IMR-90 (cell line): Measurements from ENCODE around the gene SAMD10. TPM values are rescaled to one million over a fixed set of nuclear protein-coding genes. Genes with fewer than 3 reads are reported as not detected.
A peak's percentile ranks its signal among the peaks of the same experiment; 100 is the strongest.

Experiments used
- ATAC-seq: fragments of 200-7000 bp; cut with Tn5 transposase; 2 replicates; pipeline ENCODE4 v1.9.1; 2020; ENCODE audit warnings: low read depth, mild to moderate bottlenecking, moderate library complexity
- Bru-seq: library from RNA; stranded (reverse); fragments of 400-500 nt; gene quantifications from one replicate; lab custom pipeline; 2021; lab: Mats Ljungman, UMichigan
- BruChase-seq, 2 experiments: library from RNA; stranded (reverse); fragments of 400-500 nt; gene quantifications; one replicate each; lab custom pipeline; 2021; lab: Mats Ljungman, UMichigan
- BruUV-seq: library from RNA; stranded (reverse); fragments of 400-500 nt; replicated peaks from 2 replicates; lab custom pipeline; 2021; lab: Mats Ljungman, UMichigan
- CTCF ChIA-PET: fragments of 300-600 bp; formaldehyde crosslinking; extraction: SDS; loops from one replicate; lab custom pipeline; 2021; ENCODE audit warnings: antibody characterized with exemption; lab: Yijun Ruan, JAX
- POLR2A ChIA-PET: fragments of 300-600 bp; sonication (Branson Sonifier 250); formaldehyde crosslinking; loops from one replicate; lab custom pipeline; 2022; ENCODE audit warnings: antibody characterized with exemption; ENCODE audit not compliant: unreplicated experiment; lab: Charles Lee
- DNase-seq: peaks from one replicate; pipeline ENCODE4 v3.0.0; 2013
- H2AFZ ChIP-seq: replicated peaks from 2 replicates; pipeline ENCODE3; 2013; ENCODE audit warnings: low read length, mild to moderate bottlenecking; ENCODE audit not compliant: poor library complexity
- H2AK5ac ChIP-seq: 2 replicates; pipeline ENCODE4 v1.6.1; 2013; ENCODE audit warnings: low read depth, low read length, inconsistent platforms
- H2AK9ac ChIP-seq: replicated peaks from 2 replicates; pipeline ENCODE3; 2013; ENCODE audit warnings: mild to moderate bottlenecking, low read depth, low read length, moderate library complexity; ENCODE audit not compliant: poor library complexity
- H2BK120ac ChIP-seq: 2 replicates; pipeline ENCODE4 v1.6.1; 2013; ENCODE audit warnings: low read depth, low read length, inconsistent platforms
- H2BK15ac ChIP-seq: 3 replicates; pipeline ENCODE4 v1.6.1; 2013; ENCODE audit warnings: low read depth, low read length, inconsistent platforms
- H2BK20ac ChIP-seq: 2 replicates; pipeline ENCODE4 v1.6.1; 2013; ENCODE audit warnings: low read depth, mild to moderate bottlenecking, inconsistent platforms, low read length, moderate library complexity
- H2BK5ac ChIP-seq: 2 replicates; pipeline ENCODE4 v1.6.1; 2013; ENCODE audit warnings: mild to moderate bottlenecking, low read depth, low read length, inconsistent platforms; ENCODE audit not compliant: poor library complexity, severe bottlenecking
- H3K14ac ChIP-seq: replicated peaks from 2 replicates; pipeline ENCODE4 v1.6.1; 2013; ENCODE audit warnings: low read depth, low read length, inconsistent platforms
- H3K18ac ChIP-seq: 2 replicates; pipeline ENCODE4 v1.6.1; 2013; ENCODE audit warnings: low read depth, low read length, control low read depth
- H3K23ac ChIP-seq: 2 replicates; pipeline ENCODE4 v1.6.1; 2013; ENCODE audit warnings: low read depth, low read length, inconsistent platforms
- H3K27ac ChIP-seq: 2 replicates; pipeline ENCODE4 v1.5.1; 2013; ENCODE audit warnings: mild to moderate bottlenecking, control low read depth, low read length; ENCODE audit not compliant: insufficient read depth
- H3K27me3 ChIP-seq: 2 replicates; pipeline ENCODE4 v1.6.1; 2013; ENCODE audit warnings: low read length; ENCODE audit not compliant: control insufficient read depth, insufficient read depth
- H3K36me3 ChIP-seq: 2 replicates; pipeline ENCODE4 v1.6.1; 2013; ENCODE audit warnings: low read length, mixed read lengths; ENCODE audit not compliant: control insufficient read depth, insufficient read depth
- H3K4ac ChIP-seq: 2 replicates; pipeline ENCODE4 v1.6.1; 2013; ENCODE audit warnings: low read depth, low read length, inconsistent platforms
- H3K4me1 ChIP-seq: 2 replicates; pipeline ENCODE4 v1.6.1; 2013; ENCODE audit warnings: low read length, mixed read lengths; ENCODE audit not compliant: control insufficient read depth, insufficient read depth
- H3K4me2 ChIP-seq: 2 replicates; pipeline ENCODE4 v1.6.1; 2013; ENCODE audit warnings: low read depth, mild to moderate bottlenecking, control low read depth, low read length, moderate library complexity
- H3K4me3 ChIP-seq: 2 replicates; pipeline ENCODE4 v1.5.1; 2013; ENCODE audit warnings: low read depth, mild to moderate bottlenecking, control low read depth, low read length, moderate library complexity; ENCODE audit not compliant: insufficient read depth
- H3K56ac ChIP-seq: 2 replicates; pipeline ENCODE4 v1.6.1; 2013; ENCODE audit warnings: low read length, inconsistent platforms; ENCODE audit not compliant: insufficient read depth; ENCODE audit errors: extremely low read depth
- H3K79me1 ChIP-seq, 2 experiments: 2 replicates each; pipeline ENCODE4 v1.6.1; 2013; ENCODE audit warnings: low read length in 2 of 2, inconsistent platforms in 1 of 2, low read depth in 1 of 2
- H3K9ac ChIP-seq: 2 replicates; pipeline ENCODE4 v1.6.1; 2013; ENCODE audit warnings: low read depth, low read length, control low read depth
- H3K9me1 ChIP-seq: 2 replicates; pipeline ENCODE4 v1.6.1; 2013; ENCODE audit warnings: low read length, inconsistent platforms; ENCODE audit not compliant: insufficient read depth
- H3K9me3 ChIP-seq: 2 replicates; pipeline ENCODE4 v1.6.1; 2013; ENCODE audit warnings: low read length; ENCODE audit not compliant: control insufficient read depth, insufficient read depth
- H4K20me1 ChIP-seq: 2 replicates; pipeline ENCODE4 v1.6.1; 2013; ENCODE audit warnings: low read length, inconsistent platforms; ENCODE audit not compliant: insufficient read depth
- H4K5ac ChIP-seq: 2 replicates; pipeline ENCODE4 v1.6.1; 2013; ENCODE audit warnings: mild to moderate bottlenecking, low read depth, low read length, control low read depth
- H4K8ac ChIP-seq, 2 experiments: 2 replicates each; pipeline ENCODE4 v1.6.1; 2013; ENCODE audit warnings: low read depth in 2 of 2, low read length in 2 of 2, control low read depth in 1 of 2, inconsistent platforms in 1 of 2
- H4K91ac ChIP-seq: 2 replicates; pipeline ENCODE4 v1.6.1; 2013; ENCODE audit warnings: low read depth, low read length, inconsistent platforms; ENCODE audit not compliant: insufficient read depth
- CEBPB ChIP-seq: IDR thresholded peaks from 2 replicates; pipeline ENCODE4 v1.6.1; 2012; ENCODE audit warnings: low read depth, low read length, improper control_type of control experiment
- CHD1 ChIP-seq: IDR thresholded peaks from 2 replicates; pipeline ENCODE4 v1.6.1; 2012; ENCODE audit warnings: low read depth, low read length, improper control_type of control experiment
- FOS ChIP-seq: fragments of 150-350 bp; IDR thresholded peaks from 2 replicates; pipeline ENCODE4 v1.6.1; 2016; ENCODE audit warnings: low read depth, low read length
- MAFK ChIP-seq: IDR thresholded peaks from 2 replicates; pipeline ENCODE4 v1.6.1; 2012; ENCODE audit warnings: low read depth, low read length, improper control_type of control experiment
- MAZ ChIP-seq: IDR thresholded peaks from 2 replicates; pipeline ENCODE4 v1.6.1; 2012; ENCODE audit warnings: low read depth, mild to moderate bottlenecking, low read length, improper control_type of control experiment, moderate library complexity, borderline replicate concordance
- NFE2L2 ChIP-seq: fragments of 150-350 bp; IDR thresholded peaks from 2 replicates; pipeline ENCODE4 v1.6.1; 2016; ENCODE audit warnings: low read depth, mild to moderate bottlenecking, low read length
- POLR2A ChIP-seq: IDR thresholded peaks from 2 replicates; pipeline ENCODE4 v1.6.1; 2012; ENCODE audit warnings: mild to moderate bottlenecking, low read depth, low read length
- RAD21 ChIP-seq: IDR thresholded peaks from 2 replicates; pipeline ENCODE4 v1.6.1; 2012; ENCODE audit warnings: low read length, improper control_type of control experiment
- RCOR1 ChIP-seq: IDR thresholded peaks from 2 replicates; pipeline ENCODE4 v1.6.1; 2012; ENCODE audit warnings: mild to moderate bottlenecking, low read length, improper control_type of control experiment; ENCODE audit not compliant: insufficient replicate concordance
- SMC3 ChIP-seq: fragments of 150-350 bp; IDR thresholded peaks from 2 replicates; pipeline ENCODE4 v1.6.1; 2016; ENCODE audit warnings: low read depth, mild to moderate bottlenecking, antibody characterized with exemption, low read length, moderate library complexity
- WGBS, 2 experiments: methylation state at CpG; one replicate each; pipeline versions ENCODE4 v1.1.5 to v1.1.7; 2013; ENCODE audit warnings: missing lambda C conversion rate in 2 of 2; ENCODE audit not compliant: insufficient read length in 1 of 2; ENCODE audit errors: extremely low coverage in 2 of 2; 5-methylcytosine and 5-hydroxymethylcytosine counted together
- dilution Hi-C: fragments of 300-500 bp; cut with HindIII; formaldehyde crosslinking; loops from one replicate; pipeline ENCODE4 v1.14.3; 2018; ENCODE audit warnings: low sequenced_read_pairs; ENCODE audit not compliant: unreplicated experiment
- in situ Hi-C: fragments of 300-500 bp; cut with MboI; formaldehyde crosslinking; loops from 3 replicates; pipeline ENCODE4 v1.14.3; 2019; ENCODE audit warnings: low sequenced_read_pairs, inconsistent platforms, mixed read lengths
- intact Hi-C: fragments of 100-400 bp; cut with micrococcal nuclease; formaldehyde crosslinking; loops from 2 replicates; pipeline ENCODE4 v1.10.0; 2022
- long read RNA-seq: library from polyadenylated mRNA; unstranded; transcript quantifications from one replicate; pipeline ENCODE4 v2.0.0, GENCODE V29; 2021; ENCODE audit not compliant: unreplicated experiment
- polyA plus RNA-seq, 3 experiments: library from polyadenylated mRNA; depleted of rRNA; stranded (reverse); fragments of >200 nt; gene quantifications; 2 replicates each; pipeline ENCODE4 v1.2.3, GENCODE V29; 2012; ENCODE audit warnings: low replicate concordance in 1 of 3
- total RNA-seq: library from RNA; depleted of rRNA; stranded (reverse); fragments of >200 nt; gene quantifications from 2 replicates; pipeline ENCODE4 v1.2.3, GENCODE V29; 2012; rRNA removed
- TF ChIP-seq, protein P1 (sequence below): fragments of 150-350 bp; IDR thresholded peaks from 2 replicates; pipeline ENCODE4 v1.6.1; 2016; ENCODE audit warnings: low read depth, mild to moderate bottlenecking, low read length, moderate library complexity, borderline replicate concordance
- TF ChIP-seq, protein P2 (sequence below): fragments of 150-350 bp; IDR thresholded peaks from 2 replicates; pipeline ENCODE4 v1.6.1; 2017; ENCODE audit warnings: mild to moderate bottlenecking, antibody characterized with exemption, low read length, low read depth

SAMD10 gene
- total RNA-seq (0.54 and 0.56 TPM in 2 replicates), polyA plus RNA-seq (2012; rRNA removed) (4.0 and 4.1 TPM in 2 replicates), Bru-seq, nascent RNA (percentile 28 among the genes with signal in this experiment), BruChase-seq, experiment 1, labeled RNA remaining after a 6-hour chase (percentile 41 among the genes with signal in this experiment), BruChase-seq, experiment 2, labeled RNA remaining after a 2-hour chase (percentile 29 among the genes with signal in this experiment)
- polyA plus RNA-seq (2012; cell fraction: cytosol; rRNA removed), result 3.9 and 4.6 TPM in 2 replicates
- polyA plus RNA-seq (2012; cell fraction: nucleus; rRNA removed; ENCODE audit: low replicate concordance), result 14.1 and 23.9 TPM in 2 replicates
- long read RNA-seq, partial matches to known transcripts, result 0 of 4 reads
- long read RNA-seq, other reads (novel, unspliced or antisense), result 2 of 4 reads

DNA sequence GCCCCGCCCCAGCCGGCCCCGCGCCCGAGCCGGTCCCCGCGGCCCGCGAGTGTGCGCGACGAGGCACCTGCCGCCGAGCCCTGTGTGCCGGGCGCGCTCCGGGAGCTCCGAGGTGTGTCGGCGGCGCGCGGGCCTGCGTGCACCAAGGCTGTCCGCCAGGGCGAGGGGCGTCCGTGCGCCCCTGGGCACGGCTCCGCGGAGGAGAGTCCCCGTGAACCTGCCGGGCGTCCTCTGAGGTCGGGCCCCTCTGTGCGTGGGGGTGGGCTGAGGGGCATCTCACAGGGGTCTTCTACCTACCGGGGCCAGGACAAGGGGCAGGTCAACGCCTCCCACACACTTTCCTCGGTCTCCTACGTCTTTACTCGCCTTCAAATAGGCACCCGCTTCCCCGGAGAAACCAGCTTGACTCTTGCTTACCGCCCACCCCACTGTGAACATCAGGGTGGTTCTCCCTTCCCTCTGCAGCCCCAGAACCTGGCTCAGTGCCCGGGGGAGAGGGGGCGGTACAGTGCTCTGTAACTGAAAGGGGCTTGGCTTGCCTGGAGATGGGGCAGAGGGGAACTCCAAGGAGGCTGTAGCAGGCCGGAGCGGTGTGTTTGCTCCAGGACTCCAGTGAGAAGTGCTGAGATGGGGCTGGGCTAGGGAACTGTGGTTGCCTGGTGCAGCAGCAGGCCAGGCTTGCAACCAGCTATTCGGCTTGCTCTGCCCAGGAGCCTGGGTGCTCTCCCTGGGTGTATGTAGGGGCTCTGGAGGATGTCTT is at the start of gene SAMD10:
Gene SAMD10 (minus strand): TSS at position 86 of the 760 bp plus-strand sequence. CDS start 175 bp downstream, outside the sequence.
- Histone ChIP-seq H2AK5ac (peak within 1 kb of the TSS; percentile 54), H4K91ac (peak within 1 kb of the TSS; percentile 76), H3K4me3 (peak within 1 kb of the TSS; percentile 42), H3K27me3 (no peaks in the 10 kb centered on the region), H3K9ac (peak within 1 kb of the TSS; percentile 18; the same call in 1 of the 2 replicates), H3K23ac (peak within 1 kb of the TSS; percentile 44; the same call in 1 of the 2 replicates), H2AFZ (peak within 1 kb of the TSS; percentile 100), H2BK120ac (peak within 1 kb of the TSS; percentile 19), H3K9me3 (no peaks in the 10 kb centered on the region), H2AK9ac (peak within 1 kb of the TSS; percentile 91), H3K4me2 (peak within 1 kb of the TSS; percentile 77), H3K79me1 (peaks cover 21 to 34% of the 10 kb centered on the region in 2 experiments), H2BK15ac (no peak within 1 kb of the TSS), H3K36me3 (peaks cover 7% of the 10 kb centered on the region), H4K8ac (peak within 1 kb of the TSS; percentile 91 to 94), H3K4ac (peak within 1 kb of the TSS; percentile 74), H3K14ac (peak within 1 kb of the TSS; percentile 22), H4K20me1 (peaks cover 10% of the 10 kb centered on the region; the same call in 1 of the 2 replicates), H2BK20ac (no peak within 1 kb of the TSS), H3K4me1 (peaks cover 31% of the 10 kb centered on the region), H4K5ac (peak within 1 kb of the TSS; percentile 91), H3K9me1 (peaks cover 20% of the 10 kb centered on the region), H3K18ac (no peak within 1 kb of the TSS), H3K56ac (no peak within 1 kb of the TSS), H3K27ac (no peak within 1 kb of the TSS; the same call in 1 of the 2 replicates), H2BK5ac (peak within 1 kb of the TSS; percentile 14)
- ChIA-PET CTCF (interaction anchor here (1.3 kb wide), 1 partner anchor 140 kb away, joined by 3 read pairs; no protein-coding TSS in a partner anchor), POLR2A (interaction anchor here (1.0 kb wide), 1 partner anchor 114 kb away, joined by 4 read pairs; the partner anchor contains the start of gene TPD52L2)
- intact Hi-C loops, result loop anchor here (1.0 to 2.0 kb wide), 2 partner anchors 77 to 141 kb away; no protein-coding TSS in a partner anchor
- 4% methylated on average over 18 of the region's 52 CpGs; no CpG with 5 or more reads in 1 of the 2 experiments for WGBS, 2 experiments
- TF ChIP-seq MAZ (no peak), RAD21 (no peak), RCOR1 (no peak), CEBPB (no peak), NFE2L2 (no peak), MAFK (no peak), FOS (no peak), SMC3 (no peak), CHD1 (no peak), POLR2A (no peak)
- TF ChIP-seq, protein P1, sequence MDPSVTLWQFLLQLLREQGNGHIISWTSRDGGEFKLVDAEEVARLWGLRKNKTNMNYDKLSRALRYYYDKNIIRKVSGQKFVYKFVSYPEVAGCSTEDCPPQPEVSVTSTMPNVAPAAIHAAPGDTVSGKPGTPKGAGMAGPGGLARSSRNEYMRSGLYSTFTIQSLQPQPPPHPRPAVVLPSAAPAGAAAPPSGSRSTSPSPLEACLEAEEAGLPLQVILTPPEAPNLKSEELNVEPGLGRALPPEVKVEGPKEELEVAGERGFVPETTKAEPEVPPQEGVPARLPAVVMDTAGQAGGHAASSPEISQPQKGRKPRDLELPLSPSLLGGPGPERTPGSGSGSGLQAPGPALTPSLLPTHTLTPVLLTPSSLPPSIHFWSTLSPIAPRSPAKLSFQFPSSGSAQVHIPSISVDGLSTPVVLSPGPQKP, result no peak
- TF ChIP-seq, protein P2, sequence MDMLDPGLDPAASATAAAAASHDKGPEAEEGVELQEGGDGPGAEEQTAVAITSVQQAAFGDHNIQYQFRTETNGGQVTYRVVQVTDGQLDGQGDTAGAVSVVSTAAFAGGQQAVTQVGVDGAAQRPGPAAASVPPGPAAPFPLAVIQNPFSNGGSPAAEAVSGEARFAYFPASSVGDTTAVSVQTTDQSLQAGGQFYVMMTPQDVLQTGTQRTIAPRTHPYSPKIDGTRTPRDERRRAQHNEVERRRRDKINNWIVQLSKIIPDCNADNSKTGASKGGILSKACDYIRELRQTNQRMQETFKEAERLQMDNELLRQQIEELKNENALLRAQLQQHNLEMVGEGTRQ, result no peak
- BruUV-seq, result no TSS peak
- in situ Hi-C loops, result loop anchor here (10.0 kb wide), 1 partner anchor 445 kb away; the partner anchor contains the start of gene PTK6
- peak; percentile 1; the same call in 1 of the 2 replicates for ATAC-seq
- dilution Hi-C loops, result no loop called here
- DNase-seq, result peak; percentile 53
